Lung (tissue), 12 donors: ENCODE measurements around the gene REXO1. TPM values are rescaled to one million over a fixed set of nuclear protein-coding genes. Genes with fewer than 3 reads are reported as not detected.

Source experiments
- ATAC-seq: fragments of 200-7000 bp; cut with Tn5 transposase; one replicate; pipeline ENCODE4 v1.9.1; 2020; ENCODE audit warnings: moderate number of reproducible peaks; ENCODE audit not compliant: insufficient read depth, low FRiP score
- DNase-seq, 3 donors: peaks; one replicate each; pipeline ENCODE4 v3.0.0-alpha.2; 2013 to 2017
- H3K27ac ChIP-seq, 2 donors: one replicate each; pipeline ENCODE4 v1.5.1; 2013; ENCODE audit warnings: mild to moderate bottlenecking in 2 of 2, moderate library complexity in 2 of 2, control low read depth in 1 of 2, inconsistent platforms in 1 of 2, low read depth in 1 of 2, low read length in 1 of 2
- H3K27me3 ChIP-seq, 3 donors: one replicate each; pipeline ENCODE4 v1.5.1; 2013; ENCODE audit warnings: low read length in 2 of 3; ENCODE audit not compliant: control insufficient read depth in 3 of 3, insufficient read depth in 3 of 3
- H3K36me3 ChIP-seq, 4 donors: one replicate each; pipeline ENCODE4 v1.5.1; 2013; ENCODE audit warnings: low read length in 4 of 4, mild to moderate bottlenecking in 1 of 4, moderate library complexity in 1 of 4; ENCODE audit not compliant: control insufficient read depth in 4 of 4, insufficient read depth in 4 of 4
- H3K4me1 ChIP-seq, 5 donors: one replicate each; pipeline ENCODE4 v1.5.1; 2013; ENCODE audit warnings: low read length in 5 of 5, mild to moderate bottlenecking in 2 of 5, moderate library complexity in 1 of 5; ENCODE audit not compliant: control insufficient read depth in 5 of 5, insufficient read depth in 5 of 5
- H3K4me3 ChIP-seq: one replicate; pipeline ENCODE4 v1.5.1; 2013; ENCODE audit warnings: mild to moderate bottlenecking, control low read depth, moderate library complexity
- H3K9ac ChIP-seq, 2 donors: one replicate each; pipeline ENCODE4 v1.5.1; 2013; ENCODE audit warnings: low read length in 2 of 2, control low read depth in 1 of 2; ENCODE audit not compliant: insufficient read depth in 1 of 2
- H3K9me3 ChIP-seq, 4 donors: one replicate each; pipeline ENCODE4 v1.5.1; 2013; ENCODE audit warnings: low read length in 3 of 4, mild to moderate bottlenecking in 1 of 4, moderate library complexity in 1 of 4; ENCODE audit not compliant: control insufficient read depth in 4 of 4, insufficient read depth in 3 of 4
- WGBS, 2 donors: extraction: QIAGEN DNeasy Blood & Tissue Kit; methylation state at CpG; one replicate each; pipeline ENCODE4 v1.1.7; 2013; 5-methylcytosine and 5-hydroxymethylcytosine counted together
- polyA plus RNA-seq, 2 donors: library from polyadenylated mRNA; stranded (reverse); fragments of 200-250 nt; gene quantifications; one replicate each; pipeline ENCODE4 v1.2.1, GENCODE V29; 2013
- total RNA-seq, 2 donors: library from RNA; depleted of rRNA in 1 of 2; stranded (reverse); fragments of >200 nt in 1 of 2; gene quantifications; one replicate each; pipeline ENCODE4 v1.2.1, GENCODE V29; 2014 to 2021
- TF ChIP-seq, protein P1 (sequence below): IDR thresholded peaks from 2 replicates; pipeline ENCODE4 v1.5.1; 2012; ENCODE audit warnings: mild to moderate bottlenecking; ENCODE audit errors: control extremely low read depth, extremely low read depth
- donor health status: control.
- donor health status: control.
- donor health status: Bipolar disorder and iron deficiency.
- donor health status: healthy.
- donor health status: DM: yes; HTN: yes; CAD: no.

REXO1 gene
- total and polyA plus RNA-seq, 4 donors: 15.6 to 40.3 (median 27.2) TPM

DNA sequence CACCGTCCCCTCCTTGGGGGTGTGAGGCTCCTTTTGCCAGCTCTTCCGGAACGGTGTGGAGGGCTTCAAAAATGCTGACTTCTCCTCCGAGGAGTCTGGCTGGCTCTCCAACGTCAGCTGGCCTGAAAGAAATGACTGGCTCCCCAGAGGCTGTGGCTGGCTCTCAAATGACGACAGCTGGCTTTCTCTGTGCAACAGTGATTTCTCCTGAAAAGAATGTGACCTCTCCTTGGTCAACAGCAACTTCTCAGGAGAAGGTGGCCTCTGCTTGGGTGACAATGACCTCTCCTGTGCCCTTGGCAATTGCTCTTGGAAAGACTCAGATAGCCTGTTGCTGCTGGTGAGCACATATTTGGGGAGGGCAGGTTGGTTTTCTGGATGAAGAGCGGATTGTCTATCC is 65.8 kb downstream of the REXO1 start:
- Histone ChIP-seq H3K27ac (no peak overlapping the region), H3K9me3 (peaks cover 0 to 24% (median 3%) of the 10 kb centered on the region in 4 donors), H3K9ac (no peak overlapping the region), H3K4me1 (no peaks in the 10 kb centered on the region), H3K4me3 (no peak overlapping the region), H3K36me3 (no peaks in the 10 kb centered on the region), H3K27me3 (peaks cover 0 to 43% (median 28%) of the 10 kb centered on the region in 3 donors)
- no peak for ATAC-seq
- DNase-seq: no peak
- TF ChIP-seq, protein P1, sequence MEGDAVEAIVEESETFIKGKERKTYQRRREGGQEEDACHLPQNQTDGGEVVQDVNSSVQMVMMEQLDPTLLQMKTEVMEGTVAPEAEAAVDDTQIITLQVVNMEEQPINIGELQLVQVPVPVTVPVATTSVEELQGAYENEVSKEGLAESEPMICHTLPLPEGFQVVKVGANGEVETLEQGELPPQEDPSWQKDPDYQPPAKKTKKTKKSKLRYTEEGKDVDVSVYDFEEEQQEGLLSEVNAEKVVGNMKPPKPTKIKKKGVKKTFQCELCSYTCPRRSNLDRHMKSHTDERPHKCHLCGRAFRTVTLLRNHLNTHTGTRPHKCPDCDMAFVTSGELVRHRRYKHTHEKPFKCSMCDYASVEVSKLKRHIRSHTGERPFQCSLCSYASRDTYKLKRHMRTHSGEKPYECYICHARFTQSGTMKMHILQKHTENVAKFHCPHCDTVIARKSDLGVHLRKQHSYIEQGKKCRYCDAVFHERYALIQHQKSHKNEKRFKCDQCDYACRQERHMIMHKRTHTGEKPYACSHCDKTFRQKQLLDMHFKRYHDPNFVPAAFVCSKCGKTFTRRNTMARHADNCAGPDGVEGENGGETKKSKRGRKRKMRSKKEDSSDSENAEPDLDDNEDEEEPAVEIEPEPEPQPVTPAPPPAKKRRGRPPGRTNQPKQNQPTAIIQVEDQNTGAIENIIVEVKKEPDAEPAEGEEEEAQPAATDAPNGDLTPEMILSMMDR: no peak
- 69 to 83% methylated on average over 7 of the region's 7 CpGs for WGBS, 2 donors

DNA sequence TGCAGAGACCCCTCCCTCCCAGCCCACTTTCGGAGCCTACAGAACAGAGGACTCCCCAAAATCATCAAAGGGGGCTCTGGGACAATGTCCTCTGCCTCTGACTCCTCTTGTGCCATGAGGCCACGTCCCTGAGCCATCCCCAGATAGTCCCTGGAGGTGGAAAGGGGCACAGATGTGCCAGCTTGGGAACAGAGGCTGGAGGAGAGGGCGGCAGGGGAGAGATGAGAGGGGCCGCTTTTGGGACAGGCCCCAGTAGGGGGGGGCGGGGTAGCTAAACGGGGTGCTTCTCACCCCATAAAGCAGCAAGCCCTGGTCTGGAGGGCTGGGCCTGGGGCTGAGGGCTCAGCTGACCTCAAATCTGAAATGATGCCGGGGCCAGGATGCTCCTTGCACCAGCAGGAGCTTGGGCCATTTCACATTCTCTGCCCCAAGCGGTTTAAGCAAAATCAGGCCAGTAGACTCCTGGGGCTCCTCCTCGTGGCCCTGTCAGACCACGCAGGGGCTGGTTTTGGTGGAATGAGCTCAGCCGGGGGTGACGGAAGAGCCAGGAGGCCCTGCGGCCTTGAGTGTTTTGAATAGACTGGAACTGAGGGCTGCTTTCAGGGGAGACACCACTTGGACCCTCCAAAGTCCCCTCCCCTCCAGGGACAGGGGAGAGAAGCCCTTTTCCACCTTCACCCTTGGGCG is 67.9 kb downstream of the REXO1 start:
- Histone ChIP-seq H3K9me3 (peaks cover 0 to 28% (median 3%) of the 10 kb centered on the region in 4 donors), H3K4me3 (no peak overlapping the region), H3K4me1 (no peaks in the 10 kb centered on the region), H3K9ac (no peak overlapping the region), H3K27me3 (peaks cover 2 to 63% (median 39%) of the 10 kb centered on the region in 3 donors), H3K36me3 (no peaks in the 10 kb centered on the region), H3K27ac (no peak overlapping the region)
- WGBS, 2 donors: 35 to 44% methylated on average over 14 of the region's 14 CpGs
- ATAC-seq (no peak), DNase-seq (peak in 1 of 3 donors; percentile 31)
- TF ChIP-seq, protein P1: no peak

DNA sequence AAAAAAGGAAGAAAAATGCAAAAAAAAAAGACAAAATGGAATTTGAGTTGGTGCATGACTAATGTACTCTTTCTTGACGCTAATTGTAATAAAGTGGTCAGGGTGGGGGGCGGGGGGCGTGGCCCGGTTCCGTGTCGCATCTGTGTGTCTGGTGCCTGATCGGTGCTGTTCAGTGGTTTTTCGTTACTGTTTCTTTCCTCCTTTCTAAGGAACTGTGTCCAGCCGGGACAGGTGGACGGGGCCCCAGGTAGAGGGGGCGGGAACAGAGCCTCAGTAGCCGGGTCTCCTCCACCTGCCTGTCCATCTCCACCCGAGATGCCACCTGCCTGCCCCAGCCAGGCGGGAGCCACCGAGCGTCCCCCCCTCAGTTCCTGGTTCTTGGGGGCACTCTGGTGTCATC is 68.7 kb downstream of the REXO1 start:
- H3K27ac ChIP-seq: no peak overlapping the region
- 34% methylated on average over 16 of the region's 16 CpGs for WGBS, 2 donors
- H3K9ac ChIP-seq: no peak overlapping the region
- TF ChIP-seq, protein P1: no peak
- no peak overlapping the region for H3K4me3 ChIP-seq
- H3K4me1 ChIP-seq: peaks cover 0 to 2% (median 0%) of the 10 kb centered on the region in 5 donors
- H3K36me3 ChIP-seq: no peaks in the 10 kb centered on the region
- ATAC-seq (no peak), DNase-seq (no peak)
- H3K27me3 ChIP-seq: peaks cover 5 to 71% (median 45%) of the 10 kb centered on the region in 3 donors
- peaks cover 0 to 35% (median 3%) of the 10 kb centered on the region in 4 donors for H3K9me3 ChIP-seq
